HG03442 (cell line): ENCODE measurements around the gene GALNT2.

ENCODE experiments used
- ATAC-seq: cut with Tn5 transposase; IDR thresholded peaks from one replicate; pipeline ENCODE4 v1.9.1; 2021; ENCODE audit warnings: mild to moderate bottlenecking, moderate library complexity; ENCODE audit not compliant: unreplicated experiment

Gene GALNT2

DNA sequence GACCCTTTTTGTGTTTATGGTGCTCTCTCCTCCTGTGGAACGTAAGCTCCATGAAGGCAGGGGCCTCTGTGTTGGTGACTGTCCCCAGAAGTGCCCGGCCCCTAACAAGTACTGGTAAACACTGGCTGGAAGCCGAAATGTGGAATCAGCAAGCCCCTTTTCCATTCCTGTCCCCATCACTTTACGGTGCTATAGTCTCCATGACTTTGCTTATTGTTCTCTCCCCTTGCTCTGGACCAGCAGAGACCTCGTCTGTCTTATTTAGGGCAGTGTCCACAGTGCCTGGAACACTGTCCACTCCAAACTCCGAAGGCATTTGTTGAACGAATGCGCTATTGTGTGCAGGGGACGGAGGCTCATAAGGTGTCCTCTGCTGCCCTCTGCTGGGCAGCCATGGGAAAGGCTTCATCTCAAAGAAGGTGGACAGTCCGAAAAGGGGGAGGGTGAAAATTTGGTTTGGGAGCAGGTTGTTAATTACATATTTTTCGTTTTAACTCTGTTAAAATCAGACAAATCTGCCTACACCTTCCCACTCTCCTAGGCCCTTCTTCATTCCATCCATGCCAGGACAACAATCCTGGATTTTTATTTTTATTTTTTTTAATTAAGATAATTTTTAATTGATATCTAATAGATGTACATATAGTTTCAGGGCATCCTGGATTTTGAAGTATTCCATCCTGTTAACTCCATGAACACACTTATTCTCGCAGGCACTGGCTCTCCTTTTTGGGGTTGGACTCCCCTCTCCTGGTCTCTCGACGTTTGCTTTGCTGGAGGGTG lies 243.5 kb downstream of the GALNT2 start:
- ATAC-seq: no peak

DNA sequence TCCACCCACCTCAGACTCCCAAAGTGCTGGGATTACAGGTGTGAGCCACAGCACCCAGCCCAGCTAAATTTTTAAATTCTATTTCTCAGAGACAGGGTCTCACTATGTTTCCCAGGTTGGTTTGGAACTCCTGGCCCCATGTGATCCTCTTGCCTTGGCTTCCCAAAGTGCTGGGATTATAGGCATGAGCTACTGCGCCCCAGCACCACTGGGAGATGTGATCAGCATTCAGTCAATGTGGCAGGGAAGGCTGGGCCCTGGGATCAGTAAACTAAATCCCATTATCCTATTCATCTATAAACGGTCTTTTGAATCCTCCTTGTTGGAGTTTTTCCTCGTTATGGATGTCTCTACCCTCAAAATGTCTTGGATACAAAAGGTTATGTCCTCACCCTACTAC lies 245.6 kb downstream of the GALNT2 start:
- ATAC-seq: no peak

DNA sequence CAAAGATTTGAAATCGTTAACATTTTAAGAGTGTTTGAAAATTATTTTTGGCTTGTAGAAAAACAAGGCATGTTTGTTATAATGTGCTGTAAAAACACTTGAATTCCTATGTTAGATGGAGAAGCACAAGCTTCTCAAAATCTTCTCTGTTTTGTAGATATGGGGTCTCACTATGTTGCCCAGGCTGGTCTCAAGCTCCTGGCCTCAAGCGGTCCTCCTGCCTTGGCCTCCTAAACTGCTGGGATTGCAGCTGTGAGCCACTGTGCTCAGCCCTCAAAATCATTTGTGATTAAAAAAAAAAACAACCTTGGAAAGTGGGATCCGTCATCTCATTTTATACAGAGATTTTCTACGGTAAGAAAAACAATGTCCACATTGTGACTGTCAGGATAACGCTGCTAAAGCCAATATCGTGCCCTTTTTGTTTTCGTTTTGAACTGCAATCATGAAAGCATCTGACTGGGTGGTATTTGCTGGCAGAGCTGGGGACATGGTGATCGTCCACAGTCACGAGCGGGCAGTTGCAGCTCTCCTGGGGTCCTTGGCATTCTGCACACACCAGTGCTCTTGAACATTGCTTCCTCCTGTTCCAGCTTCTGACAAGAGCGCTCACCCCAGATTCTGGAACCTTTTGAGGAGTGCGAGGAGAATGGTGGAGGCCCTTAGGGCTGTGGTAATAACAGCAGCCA lies 246.6 kb downstream of the GALNT2 start:
- no peak for ATAC-seq

DNA sequence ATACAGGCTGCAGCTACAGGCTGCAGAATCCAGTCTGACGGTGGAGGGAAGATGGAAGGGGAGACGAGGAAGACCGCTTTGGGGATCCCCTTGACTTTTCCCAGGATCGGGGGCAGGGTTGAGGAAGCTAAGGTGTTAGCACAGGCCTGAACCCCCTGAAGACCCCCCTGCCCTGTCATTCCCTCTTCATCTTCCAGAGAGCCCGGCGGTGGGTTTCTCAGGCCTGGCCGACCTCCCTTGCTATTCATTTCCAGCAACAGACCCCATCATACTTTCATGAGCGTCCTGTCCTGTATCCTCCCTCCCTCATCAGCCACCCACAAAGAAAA lies 247.1 kb downstream of the GALNT2 start:
- no peak for ATAC-seq

DNA sequence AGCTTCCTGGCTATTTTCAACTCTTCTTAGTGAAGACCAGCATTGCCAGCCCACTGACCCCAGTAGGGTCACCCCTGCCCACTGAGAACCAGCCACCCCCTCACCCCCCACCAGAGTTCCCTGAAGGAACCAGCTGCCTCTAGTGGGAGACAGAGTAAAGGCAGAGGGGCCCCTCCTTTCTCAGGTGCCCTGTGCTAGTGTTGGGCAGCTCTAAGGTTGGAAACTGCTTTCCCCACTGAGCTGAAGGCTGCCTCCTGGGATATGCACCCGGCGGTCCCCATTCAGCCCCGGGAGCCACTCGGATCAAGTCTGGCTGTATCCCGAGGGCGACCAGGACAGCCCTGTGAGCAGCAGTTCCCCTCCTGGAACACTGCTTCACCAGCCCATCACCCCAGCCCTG lies 248.1 kb downstream of the GALNT2 start:
- no peak for ATAC-seq

DNA sequence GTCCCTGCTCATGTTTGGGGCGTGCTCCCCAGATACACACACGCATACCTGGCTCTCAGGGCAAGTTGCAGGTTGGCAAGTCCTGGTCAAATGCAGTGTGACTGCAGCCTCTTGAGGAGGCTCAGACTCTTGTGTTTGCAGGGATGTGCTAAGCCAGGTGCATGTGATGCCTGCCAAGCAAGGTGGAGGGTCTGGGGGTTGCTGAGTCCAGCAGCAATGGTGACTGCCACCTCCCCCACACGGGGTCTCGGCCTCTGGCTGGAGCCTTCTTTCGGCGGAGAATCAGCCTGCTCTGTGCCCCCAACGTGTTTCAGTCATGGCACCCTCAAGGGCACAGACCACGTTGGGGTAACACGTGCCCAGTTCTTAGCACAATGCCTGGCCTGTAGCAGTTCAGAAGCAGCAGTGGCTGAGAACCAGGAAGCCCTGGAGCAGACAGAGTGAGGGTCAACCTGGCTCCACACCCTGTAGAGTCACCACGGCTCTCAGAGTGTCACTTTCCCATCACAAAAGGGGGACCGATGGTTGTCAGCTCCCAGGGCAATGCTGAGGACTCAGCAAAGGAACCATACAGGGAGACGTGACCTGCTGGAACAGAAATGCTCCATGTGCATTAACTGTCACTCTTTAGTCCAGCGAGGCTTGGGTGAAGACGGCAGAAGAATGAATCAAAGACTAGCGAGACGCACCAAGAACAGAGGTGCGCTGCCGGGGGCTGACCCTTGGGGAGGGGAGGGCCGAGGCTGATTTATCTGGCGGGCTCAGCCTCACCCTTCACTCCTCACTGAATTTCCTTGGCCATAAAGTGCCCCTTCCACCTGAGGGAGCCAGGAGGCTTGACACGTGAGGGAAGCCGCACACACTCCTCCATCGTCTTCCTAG lies 250.1 kb downstream of the GALNT2 start:
- no peak for ATAC-seq

DNA sequence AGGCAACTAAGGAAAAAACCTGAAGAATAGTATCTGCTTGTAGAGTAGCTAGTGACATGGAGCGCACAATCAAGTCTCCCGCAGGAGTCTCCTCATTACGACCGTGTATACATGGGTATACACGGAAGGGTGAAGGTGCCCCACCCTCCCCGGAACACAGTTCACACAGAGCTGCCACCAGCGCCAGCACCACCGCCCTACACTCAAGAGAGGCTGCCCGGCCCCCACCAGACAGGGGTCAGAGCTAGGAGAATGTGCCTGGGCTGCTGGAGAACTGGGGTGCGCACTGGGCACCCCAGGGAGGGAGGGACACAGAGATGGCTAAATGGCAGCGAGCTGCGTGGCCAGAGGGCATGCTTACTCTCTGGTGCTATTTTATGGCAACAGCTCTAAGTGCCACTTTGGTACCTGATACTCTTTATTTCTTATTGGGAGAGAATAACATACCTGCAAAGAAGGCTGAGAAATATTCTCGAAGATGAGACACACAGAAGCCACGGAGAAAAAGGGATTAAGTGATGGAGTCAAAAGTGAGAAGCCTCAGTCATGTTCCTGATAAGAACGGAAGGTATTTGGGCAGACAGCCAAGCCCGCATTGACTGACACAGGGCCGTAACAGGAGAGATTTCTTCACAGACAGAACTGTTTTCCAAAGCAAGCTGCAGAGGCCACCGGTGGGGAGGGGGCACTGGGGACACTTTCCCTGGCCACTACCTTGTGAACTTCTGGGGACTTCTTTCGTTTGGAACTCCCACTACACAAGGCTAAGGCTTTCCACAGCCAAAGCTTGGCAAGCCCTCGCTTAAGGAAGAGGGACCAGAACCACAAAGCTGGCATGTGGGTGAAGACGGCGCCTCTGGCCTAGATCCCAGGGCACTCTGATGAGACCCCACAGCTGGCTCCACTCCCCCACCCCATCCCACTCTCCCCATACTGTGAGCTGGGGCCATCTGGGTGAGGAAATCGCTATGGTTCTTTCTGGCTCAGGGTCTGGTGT lies 251.1 kb downstream of the GALNT2 start:
- ATAC-seq: no peak

DNA sequence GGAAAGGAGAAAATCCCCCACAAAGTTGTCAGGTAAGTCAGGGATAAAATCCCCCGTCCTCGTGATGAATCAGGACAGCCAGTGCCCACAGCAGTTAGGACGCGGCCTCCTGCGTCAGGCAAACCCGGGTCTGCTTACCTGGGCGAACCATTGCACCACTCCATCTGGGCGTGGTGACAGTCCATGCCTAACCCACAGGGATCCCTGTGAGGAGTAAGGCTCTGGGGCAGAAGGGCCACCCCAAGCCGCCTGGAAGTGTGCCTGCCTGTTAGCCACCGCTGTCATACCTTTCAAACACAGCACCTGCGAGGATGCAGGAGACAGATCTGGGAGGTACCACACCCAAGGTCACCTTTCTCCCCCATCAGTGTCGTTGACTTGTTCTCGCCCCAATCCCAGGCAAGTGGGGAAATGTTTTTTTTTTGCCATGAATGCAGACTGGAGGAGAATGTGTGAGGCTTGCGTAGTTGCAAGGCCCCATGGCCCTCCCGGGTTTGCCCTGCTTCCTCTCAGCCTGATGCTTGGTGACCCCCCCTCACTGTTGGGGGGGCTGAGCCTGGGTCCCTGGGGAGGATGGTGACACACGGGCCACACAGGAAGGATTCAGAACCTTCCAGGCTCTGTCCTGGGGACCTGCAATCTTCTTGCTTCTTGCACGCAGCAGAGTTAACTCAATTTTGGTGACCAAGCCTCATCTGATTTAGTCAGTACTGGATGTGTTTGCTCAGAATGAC lies 252.1 kb downstream of the GALNT2 start:
- ATAC-seq: no peak

DNA sequence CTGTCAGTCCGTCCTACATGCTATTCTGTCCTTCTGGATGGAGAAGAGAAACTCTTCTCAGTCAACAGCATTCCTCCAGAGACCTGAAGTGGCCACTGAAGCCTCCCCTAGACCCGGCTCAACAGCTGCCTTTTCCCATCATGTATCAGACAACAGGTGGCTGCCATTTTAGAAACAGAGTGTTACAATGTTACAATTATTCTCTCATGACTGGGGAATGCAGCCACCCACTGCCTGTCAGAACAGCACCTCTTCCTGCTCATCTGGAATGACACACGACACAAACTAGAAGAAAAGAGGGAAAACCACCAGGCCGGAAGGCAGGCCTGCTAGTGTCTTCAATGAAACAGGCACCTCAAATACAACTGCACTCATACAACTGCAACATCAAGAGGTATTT lies 253.8 kb downstream of the GALNT2 start:
- no peak for ATAC-seq

DNA sequence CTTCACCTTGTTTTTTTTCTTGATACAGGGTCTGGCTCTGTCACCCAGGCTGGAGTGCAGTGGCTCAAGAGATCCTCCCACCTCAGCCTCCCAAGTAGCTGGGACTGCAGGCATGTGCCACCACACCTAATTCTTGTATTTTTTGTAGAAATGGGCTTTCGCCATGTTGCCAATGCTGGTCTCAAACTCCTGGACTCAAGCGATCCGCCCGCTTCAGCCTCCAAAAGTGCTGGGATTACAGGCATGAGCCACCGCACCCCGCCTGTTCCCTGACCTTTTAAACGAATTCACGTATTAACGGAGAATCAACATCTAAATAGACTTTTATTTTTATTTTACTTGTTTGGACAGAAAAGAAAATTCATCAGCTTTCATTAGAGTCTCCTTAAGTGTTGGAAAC lies 254.3 kb downstream of the GALNT2 start:
- ATAC-seq: no peak

DNA sequence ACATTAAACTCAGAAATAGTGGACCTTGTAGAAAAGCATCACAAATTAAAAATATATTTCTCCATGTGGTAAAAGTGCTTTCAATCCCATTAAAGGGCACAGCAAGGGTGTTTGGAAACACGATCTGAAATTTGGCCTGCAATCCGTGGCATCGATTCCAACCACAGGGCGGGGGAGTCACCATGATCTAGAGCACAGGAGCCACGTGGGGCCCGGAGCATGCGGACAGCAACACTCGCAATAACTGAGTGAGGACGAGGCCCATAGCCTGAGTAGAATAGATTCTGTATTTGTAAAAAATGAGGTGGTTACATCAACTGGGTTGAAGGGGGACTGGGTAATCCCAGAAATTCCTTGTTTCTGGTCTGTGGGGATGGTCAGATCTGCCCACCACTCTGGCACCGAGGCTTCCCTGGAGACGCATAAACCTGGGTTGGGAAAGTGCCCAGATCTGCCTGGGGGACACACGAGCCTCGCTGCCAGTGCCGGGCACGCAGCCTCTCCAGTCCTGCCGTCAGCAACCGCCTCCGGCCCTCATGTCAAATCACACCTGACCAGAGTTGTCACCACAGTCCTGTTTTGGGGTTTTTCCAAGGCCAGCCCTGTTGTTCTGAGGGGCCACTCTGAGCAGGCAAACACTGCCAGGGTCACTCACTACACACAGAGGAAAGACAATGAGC lies 254.8 kb downstream of the GALNT2 start:
- ATAC-seq: no peak

DNA sequence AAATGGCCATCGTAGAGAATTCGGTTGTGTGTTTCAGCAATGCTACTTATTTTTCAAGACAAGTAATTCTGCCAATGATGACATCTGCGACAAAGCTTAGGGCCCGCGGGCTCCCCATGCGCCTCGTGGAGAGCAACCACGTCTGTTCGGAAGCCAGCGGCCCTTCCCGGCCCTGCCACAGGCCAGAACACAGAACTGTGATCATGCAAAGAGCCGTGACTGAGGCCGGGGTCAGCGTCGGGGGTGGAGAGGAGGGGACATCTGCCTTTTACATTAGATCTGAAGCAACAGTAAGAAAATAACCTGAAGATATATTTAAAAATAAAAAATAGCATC lies 255.4 kb downstream of the GALNT2 start:
- no peak for ATAC-seq

DNA sequence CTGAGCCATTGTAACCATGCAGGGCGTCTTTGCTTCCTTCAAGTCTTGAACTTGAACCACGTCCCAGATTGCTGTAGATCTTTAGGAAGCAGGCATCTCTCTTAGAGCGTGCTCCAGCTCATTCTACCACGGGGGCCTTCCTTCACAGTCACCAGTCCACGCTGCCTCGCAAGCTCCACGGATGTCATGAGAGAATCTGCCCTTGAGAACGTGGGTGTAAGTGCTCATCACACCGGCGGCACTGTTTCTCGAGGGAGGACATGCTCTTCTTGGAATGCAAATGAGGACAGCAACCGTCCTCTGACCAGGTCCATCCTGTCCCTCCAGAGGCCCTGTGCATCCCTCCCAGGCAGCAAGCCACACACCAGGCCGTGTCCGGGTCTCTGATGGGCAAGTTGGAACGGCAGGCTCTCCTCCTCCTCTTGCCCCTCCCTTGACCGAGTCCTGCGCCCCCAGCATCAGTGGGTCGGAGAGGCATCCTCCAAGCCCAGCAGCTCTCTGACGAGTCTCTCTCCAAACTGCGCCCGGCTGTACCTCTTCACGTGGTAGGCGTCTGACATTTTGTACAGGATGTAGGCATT lies 256.0 kb downstream of the GALNT2 start:
- ATAC-seq: no peak

DNA sequence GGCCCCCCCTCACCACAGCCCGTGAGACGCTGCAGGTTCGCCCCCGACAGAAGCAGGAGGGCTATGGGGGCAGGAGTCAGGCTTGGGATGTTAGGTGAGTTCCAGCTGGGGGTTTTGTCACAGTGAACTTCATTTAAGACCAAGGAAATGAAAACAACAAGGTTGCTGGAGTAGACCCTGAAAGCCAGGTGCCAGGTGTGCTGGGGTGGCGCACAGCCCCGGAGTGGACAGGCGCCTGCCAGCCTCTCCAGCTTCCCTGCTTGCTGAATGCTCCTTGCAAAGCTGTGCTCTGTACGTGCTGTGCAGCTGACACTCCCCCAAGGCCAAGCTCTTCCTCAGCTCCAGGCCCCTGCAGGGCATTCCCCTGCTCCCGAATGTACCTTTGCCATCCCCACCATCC lies 256.6 kb downstream of the GALNT2 start:
- no peak for ATAC-seq

DNA sequence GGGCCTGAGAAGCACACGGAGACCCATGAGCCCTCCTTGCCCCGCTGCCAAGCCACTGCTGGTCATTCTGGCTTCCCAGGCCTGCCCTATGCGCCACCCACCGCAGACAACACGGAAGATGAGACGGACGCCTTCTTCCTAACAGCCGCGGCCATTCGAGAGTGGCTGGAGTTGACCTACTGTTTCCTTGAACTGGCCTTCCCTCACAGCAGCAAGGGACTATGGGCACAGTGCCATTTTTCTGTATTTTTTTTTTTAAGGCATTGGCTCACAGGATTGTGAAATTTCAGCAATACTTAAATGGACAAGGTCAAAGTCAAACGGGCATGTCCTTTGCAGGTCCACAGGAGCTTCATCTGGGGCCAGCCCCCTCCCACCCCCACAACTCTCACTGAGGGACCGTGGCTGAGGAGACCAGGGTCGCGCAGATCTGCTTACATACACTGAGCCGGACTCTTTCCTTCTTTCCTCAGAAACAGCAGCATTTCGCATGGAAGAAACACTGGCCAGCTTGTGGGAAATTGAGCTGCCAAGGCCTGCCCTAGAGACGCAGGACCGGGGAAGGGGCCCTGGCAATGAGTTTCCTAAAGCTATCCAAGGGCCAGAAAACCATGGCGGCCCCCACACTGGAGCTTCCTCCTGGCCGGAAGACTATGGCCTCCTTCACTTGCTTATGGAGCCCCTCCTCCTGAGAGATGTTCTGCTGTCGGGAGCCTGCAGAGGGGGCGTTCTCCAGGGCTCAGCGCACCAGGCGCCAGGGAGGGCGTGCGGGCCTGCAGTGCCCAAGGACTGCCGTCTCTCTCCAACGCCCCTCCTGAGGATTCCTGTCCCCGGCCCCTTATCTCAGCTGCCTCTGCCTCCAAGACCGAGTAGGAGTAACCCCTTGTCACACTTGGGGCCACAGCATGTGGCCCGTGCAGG lies 260.2 kb downstream of the GALNT2 start:
- ATAC-seq: peak; percentile 17

DNA sequence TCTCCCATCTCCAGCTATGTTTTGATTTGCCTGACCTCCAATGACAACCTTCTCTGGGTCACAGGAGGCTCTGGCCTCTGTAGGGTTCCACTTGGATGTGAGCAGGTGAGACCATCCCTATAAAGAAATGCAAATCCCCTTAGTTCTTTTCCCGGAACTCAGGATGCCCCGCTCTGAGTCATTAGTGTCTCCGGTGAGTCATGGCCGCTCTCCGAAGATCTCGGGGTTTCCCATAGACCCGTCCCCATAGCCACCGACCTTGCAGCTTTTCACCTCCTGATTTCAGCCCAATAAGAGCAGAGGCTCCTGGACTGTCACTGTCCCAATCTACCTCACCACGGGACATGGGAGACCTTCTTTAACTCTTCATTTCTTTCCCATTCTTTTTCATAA lies 260.9 kb downstream of the GALNT2 start:
- peak; percentile 68 for ATAC-seq

DNA sequence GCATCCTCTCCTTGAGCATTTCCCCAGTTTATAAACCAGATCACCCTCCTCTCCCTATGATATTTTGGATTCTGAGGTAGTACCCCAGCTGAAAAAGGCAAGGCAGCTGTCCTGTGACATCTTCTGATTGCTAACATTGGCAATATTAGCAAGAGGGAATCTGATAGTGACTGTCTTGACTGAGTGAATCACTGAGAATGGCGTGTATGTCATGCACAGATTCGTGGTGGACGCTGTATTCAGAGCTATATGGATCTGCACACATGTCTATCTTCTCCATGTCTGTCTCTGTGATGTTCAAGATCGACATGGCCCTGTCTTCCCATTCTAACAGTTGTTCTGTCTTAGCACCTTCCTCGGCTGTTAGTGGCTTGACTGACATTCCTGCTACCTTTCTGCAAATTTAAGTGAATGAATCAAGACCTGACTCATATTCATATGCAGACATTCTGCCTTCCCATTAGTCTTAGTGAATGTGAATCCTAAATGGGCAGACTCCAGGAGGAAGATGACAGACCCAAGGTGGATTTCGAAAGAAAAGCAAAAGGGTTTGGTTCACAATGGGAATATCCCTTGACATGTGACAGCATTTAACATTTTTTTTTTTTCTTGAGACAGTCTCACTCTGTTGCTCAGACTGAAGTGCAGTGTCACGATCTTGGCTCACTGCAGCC lies 261.4 kb downstream of the GALNT2 start:
- ATAC-seq: peak; percentile 17
